Measurements from ENCODE around the gene TLE1.

TLE1 gene

GRCh38 chr9:81627481-81627880 is 61.9 kb downstream of the TLE1 start:
- TF ChIP-seq FOXP2 (optimal IDR thresholded peaks at IDR 0.05; ENCODE audit: borderline replicate concordance, extremely low read depth, extremely low read length, insufficient read depth) = no peak

GRCh38 chr9:81626511-81626910 is 62.8 kb downstream of the TLE1 start:
- TF ChIP-seq FOXP2 (optimal IDR thresholded peaks at IDR 0.05; ENCODE audit: borderline replicate concordance, extremely low read depth, extremely low read length, insufficient read depth) (no peak), REST (IDR thresholded peaks at IDR 0.05; ENCODE audit: insufficient read depth in 1 of 2, low read depth in 2 of 2, low read length in 2 of 2) (no peak), TAF1 (IDR thresholded peaks at IDR 0.05; ENCODE audit: borderline replicate concordance, insufficient read depth, low read length) (no peak), POLR2AphosphoS5 (IDR thresholded peaks at IDR 0.05; ENCODE audit: low read depth, low read length) (no peak), SIN3A (IDR thresholded peaks at IDR 0.05; ENCODE audit: borderline replicate concordance, insufficient read depth, low read length) (no peak)

GRCh38 chr9:81625969-81626368 is 63.4 kb downstream of the TLE1 start:
- TF ChIP-seq FOXP2 (optimal IDR thresholded peaks at IDR 0.05; ENCODE audit: borderline replicate concordance, extremely low read depth, extremely low read length, insufficient read depth) (no peak), TAF1 (IDR thresholded peaks at IDR 0.05; ENCODE audit: borderline replicate concordance, insufficient read depth, low read length) (no peak), REST (IDR thresholded peaks at IDR 0.05; ENCODE audit: insufficient read depth in 1 of 2, low read depth in 2 of 2, low read length in 2 of 2) (no peak), SIN3A (IDR thresholded peaks at IDR 0.05; ENCODE audit: borderline replicate concordance, insufficient read depth, low read length) (no peak), POLR2AphosphoS5 (IDR thresholded peaks at IDR 0.05; ENCODE audit: low read depth, low read length) (no peak)

DNA sequence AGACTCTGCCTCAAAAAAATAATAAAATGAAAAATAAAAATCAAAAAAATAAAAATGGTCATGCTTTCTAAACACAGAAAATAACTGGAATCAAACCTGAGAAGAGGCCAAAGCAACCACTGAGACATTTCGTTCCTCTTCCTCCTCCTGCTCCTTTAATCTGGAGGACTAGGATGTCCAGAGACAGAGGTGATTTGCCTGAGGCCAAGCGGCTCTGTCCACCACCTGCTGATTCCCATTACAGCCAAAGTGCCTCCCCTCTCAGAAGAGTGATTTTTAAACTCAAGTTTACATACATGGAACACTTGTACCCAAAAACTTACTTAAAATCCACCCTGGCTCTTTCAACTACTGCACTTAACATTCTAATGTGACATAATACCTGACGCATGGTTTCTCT is 65.6 kb downstream of the TLE1 start:
- TF ChIP-seq FOXP2 (optimal IDR thresholded peaks at IDR 0.05; ENCODE audit: borderline replicate concordance, extremely low read depth, extremely low read length, insufficient read depth) (no peak), REST (IDR thresholded peaks at IDR 0.05; ENCODE audit: insufficient read depth in 1 of 2, low read depth in 2 of 2, low read length in 2 of 2) (no peak), SIN3A (IDR thresholded peaks at IDR 0.05; ENCODE audit: borderline replicate concordance, insufficient read depth, low read length) (no peak), TAF1 (IDR thresholded peaks at IDR 0.05; ENCODE audit: borderline replicate concordance, insufficient read depth, low read length) (no peak), POLR2AphosphoS5 (IDR thresholded peaks at IDR 0.05; ENCODE audit: low read depth, low read length) (no peak)

DNA sequence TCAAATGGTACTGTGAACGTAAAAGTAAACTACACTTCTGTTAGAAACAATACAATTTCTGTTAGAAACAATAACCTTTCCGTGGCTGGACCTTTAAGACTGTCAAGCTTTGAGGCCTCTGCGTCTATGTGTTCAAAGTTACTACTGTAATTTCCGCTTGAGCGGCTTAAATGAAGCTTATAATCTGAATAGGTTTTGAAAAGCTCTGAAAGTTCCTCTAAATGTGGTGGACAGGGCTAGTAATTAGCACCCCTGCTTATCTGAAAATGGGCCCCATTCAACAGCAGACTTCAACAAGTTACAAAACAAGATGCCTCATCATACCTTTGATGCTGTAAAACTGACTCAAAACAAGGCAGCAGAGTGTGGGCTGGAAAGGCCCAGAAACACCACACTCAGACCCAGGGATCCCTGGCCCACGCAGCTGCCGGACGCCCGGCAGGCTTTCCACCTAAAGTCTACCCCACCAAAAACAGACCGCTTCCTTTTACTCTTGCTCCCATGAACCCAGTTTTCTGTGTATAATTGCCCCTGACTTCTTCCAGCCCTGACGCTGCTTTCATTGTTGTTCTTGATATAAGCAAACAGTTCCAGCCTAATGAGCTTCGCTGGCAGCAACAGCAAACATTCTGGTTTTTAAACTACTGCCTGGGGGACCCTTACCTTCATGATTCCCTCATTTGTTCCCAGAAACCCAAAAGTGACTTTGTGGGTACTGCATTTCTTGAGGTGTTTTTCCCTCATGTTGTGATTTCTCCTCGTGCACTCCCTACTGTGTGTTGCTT is 66.7 kb downstream of the TLE1 start:
- TF ChIP-seq TAF1 (IDR thresholded peaks at IDR 0.05; ENCODE audit: borderline replicate concordance, insufficient read depth, low read length) (no peak), REST (IDR thresholded peaks at IDR 0.05; ENCODE audit: insufficient read depth in 1 of 2, low read depth in 2 of 2, low read length in 2 of 2) (no peak)

All from PFSK-1 (cell line).